DMS153 (cell line): Measurements from ENCODE around the gene CYP2E1.
A peak's percentile ranks its signal among the peaks of the same experiment; 100 is the strongest.
"Not testable (repeated sequence)": the region's sequence is repeated elsewhere in the genome, so short reads cannot be mapped to it uniquely, and the experiment has no call there.

Source experiments
- DNase-seq: peaks from one replicate; lab custom pipeline; 2025; lab: John Stamatoyannopoulos, UW

The CYP2E1 gene

DNA sequence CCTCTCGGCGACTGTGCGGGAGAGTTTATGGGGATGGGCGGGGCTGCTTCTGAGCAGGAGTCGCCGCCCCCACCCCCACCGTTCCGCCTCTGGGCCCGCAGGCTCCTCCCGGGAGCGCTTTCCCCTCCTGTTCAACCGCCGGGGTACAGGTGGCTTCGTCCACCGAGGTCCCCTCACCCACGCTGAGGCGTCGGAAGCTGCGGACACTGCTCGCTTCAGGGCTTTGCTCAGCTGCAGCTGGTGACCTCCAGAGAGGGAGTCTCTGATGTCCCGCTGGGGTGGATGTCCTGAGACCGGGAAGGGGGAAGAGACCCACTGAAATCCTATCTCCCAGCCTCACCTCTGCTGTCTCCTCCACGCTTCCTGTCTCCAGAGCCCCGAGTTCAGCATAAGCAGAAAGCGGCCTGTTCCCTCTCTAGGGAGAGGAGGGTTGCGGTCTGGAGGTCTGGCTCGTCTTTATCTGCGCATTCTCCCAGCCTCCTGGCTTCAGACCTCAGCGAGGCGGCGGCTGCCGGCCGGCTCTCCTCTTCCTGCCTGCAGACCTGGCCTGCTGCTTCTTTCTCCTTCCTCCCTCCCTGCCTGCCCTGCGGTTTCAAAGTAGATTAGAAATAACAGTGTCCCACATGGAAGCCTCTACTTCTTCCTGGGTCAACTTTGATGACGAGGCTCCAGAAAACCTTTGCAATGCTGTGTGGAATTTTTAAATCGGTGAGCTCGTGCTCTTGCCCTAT lies 1.8 kb downstream of the CYP2E1 start:
- peak; percentile 37 for DNase-seq

DNA sequence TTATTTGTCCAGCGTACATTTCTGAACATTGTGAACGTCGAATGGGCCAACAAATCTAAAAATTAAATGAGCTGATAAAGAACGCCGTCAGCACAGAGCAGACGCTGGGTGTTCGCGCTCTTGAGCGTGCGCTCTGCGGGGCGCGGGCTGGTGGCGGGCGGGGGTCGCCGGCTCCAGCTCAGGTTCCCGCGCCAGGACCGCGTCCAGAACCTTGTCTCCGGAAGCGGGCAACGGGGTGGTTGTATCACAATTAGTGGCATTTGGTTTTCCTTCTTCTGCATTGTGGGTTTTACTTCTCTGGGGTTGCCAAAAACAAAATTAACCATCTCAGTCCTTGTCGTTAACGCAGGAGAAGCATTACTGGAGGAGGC lies 2.4 kb downstream of the CYP2E1 start:
- no peak for DNase-seq

DNA sequence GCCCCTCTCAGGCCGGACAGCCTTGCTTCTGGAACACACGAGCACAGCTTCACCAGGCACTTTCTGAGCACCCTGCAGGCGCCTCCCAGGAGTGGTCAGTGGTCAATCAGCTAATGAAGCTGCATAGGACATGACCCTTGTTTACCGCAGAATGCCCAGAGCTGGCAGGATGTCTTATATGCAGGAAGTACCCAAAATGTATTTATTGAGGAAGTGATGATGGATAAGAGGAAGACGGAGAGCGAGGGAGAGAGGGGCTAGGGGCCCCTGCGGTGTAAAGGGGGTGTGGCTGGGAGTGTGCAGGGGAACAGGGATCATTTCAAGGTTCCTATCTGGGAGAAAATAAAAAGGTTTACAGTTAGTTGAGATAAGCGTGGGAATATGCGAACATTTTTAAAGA lies 3.3 kb downstream of the CYP2E1 start:
- DNase-seq = no peak

DNA sequence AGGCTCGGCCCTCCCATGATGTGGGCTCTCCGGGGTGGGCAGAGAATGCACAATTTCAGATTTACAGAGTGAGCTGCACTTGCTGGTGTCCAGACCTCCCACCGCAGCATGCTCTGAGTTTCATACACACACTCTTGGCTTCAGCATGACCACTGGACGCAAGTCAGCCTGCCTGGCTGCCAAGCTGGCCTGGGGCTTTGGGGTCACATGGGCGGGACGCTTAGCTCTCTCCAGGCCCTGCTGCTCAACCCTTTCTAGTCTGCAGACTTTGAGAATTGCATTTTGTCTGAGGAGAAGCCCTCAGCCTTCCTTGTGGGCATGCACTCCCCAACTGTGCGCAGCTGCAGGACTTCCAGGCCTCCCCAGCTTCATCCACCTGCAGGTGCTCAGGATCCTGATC lies 5.7 kb downstream of the CYP2E1 start:
- DNase-seq = no peak

DNA sequence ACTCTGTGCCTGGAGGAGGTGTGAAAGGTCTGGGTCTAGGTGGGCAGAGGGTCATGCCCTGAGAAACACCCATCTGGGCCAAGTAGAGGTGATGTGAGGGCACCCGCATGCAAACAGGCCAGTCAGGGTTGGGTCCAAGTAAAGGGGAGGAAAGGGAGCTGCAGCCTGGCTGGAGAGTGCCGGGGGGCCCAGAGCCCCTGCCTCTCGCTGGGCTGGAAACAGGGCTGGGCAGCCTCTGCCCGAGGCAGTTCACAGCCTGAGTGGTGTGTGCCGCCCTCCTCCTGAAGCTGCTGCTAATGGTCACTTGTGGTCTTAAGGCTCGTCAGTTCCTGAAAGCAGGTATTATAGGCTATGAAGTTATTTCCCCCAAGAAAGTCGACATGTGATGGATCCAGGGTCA lies 7.3 kb downstream of the CYP2E1 start:
- no peak for DNase-seq

DNA sequence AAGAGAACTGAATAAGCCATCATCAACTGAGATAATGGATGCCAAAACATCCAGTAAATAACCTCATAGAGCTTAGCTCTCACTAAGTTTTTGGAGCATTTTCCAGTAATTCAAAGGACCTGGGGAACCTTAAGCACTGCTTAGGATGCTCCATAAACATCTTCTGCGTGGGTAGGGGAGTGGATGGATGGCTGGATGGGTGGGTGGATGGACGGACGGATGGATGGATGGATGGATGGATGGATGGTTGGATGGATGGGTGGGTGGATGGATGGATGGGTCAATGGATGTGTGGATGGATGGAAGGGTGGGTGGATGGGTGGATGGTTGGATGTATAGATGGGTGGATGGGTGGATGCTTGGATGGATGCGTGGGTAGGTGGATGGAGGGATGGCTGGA lies 9.0 kb downstream of the CYP2E1 start:
- DNase-seq = no peak

DNA sequence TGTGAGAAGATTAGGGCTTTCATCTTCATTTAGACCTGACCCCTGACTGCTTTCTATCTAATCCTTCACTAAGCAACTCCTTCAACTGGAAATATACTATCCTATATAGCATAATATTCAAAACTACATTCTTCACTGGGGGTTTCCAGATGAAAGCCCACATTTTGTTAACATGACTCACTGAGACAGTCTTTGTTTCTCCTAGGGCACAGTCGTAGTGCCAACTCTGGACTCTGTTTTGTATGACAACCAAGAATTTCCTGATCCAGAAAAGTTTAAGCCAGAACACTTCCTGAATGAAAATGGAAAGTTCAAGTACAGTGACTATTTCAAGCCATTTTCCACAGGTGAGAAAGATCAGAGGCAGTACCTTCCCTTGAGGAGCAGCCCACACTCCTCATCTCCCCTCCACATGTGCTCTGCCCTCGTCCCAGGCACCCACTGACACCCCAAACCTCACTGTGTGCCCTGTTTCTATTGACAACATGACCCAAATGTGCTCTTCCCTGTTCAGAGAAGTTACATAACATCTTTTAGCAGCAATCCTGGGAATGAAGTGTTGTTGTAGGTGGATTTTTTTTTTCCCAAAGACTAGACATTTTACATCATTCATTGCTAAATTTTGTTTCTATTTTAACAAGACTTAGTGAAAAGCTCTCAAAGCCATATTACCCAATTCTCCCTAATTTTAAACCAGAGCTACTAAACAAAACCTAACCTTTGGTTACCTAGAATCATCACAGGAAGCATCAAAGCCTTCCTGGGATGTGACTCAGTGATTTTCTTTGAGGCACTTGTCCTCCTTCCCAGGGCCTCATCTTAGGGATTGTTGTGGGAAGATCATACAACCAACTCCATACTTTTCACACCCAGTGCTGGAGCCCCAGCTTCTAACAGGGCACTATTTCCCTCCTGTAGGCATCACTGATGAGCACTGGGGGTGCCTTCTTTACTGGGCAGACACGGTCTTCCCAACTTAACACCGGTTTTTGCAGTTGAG lies 10.7 kb downstream of the CYP2E1 start:
- no peak for DNase-seq

DNA sequence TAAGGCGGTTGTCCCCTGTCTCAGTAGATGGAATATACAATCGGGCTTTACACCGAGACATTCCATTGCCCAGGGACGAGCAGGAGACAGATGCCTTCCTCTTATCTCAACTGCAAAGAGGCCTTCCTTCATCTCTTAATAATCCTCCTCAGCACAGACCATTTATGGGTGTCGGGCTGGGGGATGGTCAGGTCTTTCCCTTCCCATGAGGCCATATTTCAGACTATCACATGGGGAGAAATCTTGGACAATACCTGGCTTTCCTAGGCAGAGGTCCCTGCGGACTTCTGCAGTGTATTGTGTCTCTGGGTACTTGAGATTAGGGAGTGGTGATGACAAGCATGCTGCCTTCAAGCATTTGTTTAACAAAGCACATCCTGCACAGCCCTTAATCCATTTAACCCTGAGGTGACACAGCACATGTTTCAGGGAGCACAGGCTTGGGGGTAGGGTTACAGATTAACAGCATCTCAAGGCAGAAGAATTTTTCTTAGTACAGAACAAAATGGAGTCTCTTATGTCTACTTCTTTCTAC lies 14.3 kb downstream of the CYP2E1 start:
- DNase-seq = peak; percentile 10

DNA sequence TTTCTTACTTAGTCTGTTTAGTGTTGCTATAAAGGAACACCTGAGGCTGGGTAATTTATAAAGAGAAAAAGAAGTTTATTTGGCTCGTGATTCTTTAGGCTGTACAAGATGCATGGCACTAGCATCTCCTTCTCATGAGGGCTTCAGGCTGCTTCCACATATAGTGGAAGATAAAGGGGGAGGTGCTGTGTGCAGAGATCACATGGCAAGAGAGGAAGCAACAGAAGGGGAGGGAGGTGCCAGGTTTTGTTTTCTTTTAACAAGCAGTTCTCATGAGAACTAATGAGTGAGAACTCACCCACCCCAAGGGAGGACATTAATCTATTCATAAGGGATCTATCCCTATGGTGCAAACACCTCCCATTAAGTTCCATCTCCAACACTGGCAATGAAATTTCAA lies 17.3 kb downstream of the CYP2E1 start:
- DNase-seq = no peak

DNA sequence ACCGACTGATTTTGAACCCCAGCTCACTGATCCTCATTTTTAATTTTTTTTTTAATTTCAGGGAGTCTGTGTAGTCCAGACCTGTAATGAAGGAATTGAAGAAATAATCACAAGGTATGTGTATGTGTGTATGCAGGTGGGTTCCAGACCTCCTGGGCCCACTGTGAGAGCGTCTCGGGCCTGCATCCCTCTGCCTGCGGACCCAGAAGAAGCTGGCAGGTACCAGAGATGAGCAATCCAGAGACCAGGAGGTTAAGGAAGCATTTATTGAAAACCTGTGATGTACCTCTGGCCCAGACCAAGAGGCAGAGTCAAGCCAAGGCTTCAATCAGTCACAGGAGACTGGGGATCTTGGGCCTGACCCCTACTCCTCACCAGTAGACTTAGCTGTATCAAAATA lies 27.4 kb downstream of the CYP2E1 start:
- no peak for DNase-seq

DNA sequence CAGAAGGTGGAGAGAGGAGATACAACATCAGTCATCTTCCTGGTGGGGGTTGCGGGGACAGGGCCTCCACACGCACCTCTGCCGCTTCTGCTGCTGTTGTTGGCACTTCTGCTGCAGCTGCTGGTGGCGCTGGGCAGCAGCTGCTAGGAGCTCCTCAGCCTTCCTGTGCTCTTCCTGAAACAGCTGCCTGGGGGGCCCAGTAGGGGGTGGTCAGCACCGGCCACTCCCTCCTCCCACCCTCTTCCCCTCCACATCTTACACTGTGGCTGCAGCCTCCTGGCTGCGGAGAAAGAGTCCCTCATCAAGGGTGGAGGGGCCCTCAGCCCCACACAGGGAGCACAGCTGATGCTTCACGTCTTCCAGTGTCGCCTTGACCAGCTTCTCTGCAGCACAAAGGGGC lies 28.4 kb downstream of the CYP2E1 start:
- no peak for DNase-seq

DNA sequence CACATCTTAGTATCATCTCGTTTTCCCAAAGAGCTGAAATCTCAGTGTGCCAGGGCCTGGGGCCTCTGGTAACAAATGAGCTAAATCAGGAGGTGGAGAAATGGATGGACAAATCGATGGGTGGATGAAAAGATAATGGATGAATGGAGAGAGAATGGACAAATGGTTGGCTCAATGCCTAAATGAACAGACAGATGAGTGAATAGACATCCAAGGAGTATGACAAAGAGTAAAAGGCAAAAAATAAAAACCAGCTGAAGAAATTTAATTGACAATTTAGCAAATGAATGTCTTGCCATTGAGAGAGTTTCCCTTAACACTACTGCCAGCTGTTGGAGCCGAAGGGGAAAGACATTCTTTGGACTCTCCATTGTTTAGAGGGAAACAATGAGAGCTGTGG lies 30.2 kb downstream of the CYP2E1 start:
- DNase-seq = no peak

DNA sequence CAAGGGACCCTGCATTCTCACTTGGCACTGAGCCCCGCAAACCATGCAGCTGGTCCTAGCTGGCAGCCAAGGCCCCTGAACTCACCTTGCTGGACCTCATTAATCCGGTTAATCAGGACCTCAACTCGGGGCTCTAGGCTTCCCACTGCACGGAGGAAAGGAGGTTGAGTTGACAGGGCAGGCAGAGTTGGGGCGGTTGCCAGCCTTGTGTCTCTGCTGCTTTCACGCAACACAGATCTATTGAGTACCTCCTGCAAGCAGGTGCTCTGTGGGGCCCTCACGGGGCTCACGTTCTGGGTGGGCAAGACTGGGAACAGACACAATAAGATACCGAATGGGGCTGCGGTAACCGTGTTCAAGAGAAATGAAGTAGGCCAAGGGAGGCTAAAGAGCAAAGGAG lies 32.1 kb downstream of the CYP2E1 start:
- DNase-seq = no peak

DNA sequence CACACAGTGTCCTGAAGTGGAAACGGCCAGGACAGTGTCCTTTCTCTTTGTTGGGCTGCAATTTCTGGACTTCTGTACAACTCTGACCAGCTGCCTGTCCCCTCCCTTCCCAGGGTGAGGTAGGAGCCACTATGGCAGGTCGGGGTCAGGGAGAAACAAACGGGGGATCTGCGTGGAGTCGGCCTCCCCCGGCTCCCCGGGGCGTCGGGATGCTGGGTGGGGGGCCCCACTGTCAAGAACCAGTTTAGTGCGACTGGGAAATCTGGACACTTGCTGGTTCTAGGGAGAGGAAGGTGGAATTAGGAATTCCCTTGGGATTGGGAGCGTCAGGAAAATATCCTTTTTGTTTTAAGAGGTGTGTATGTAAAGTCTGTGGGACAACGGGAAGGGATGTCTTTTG lies 37.7 kb downstream of the CYP2E1 start:
- no peak for DNase-seq

DNA sequence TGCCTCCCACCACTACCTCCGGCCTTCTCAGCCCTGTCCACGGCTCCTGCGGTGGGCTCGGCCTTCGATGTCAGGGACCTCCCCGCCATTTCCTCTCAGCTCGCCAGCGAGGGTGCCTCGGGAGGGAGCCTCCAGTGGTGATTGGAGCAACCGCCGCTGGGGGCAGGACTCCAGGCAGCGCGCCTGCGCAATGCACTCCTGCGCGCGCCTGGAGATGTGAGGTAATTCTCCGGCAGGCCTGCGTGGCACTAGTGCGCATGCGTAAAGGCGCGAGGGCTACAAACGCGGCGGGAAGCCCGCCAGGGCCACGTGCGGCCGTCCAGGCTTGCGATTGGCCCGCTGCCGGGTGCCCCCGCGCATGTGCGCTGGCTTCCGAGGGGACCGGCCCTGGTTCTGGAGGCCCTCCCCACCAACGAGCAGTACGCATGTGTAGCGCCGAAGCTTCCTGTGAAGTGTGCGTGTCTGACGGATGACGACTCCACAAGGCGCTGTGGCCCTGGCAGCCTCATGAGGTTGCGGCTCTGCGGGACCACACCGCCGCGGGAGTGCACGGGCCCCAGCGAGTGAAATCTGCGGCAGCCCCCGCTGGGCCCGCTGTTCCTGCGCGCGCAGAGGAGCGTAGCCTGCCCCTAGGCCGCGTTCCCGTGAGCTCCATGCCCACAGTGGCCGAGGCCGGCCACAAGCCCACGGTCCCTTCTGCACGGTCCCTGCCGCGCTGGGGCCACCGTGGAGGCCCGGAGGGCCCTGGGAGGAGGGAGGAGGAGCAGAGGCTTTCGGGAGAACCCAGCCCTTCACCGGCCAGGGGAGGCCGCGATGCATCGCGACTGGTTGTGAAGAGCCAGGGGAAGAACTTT lies 38.5 kb downstream of the CYP2E1 start, which contains the start of gene SYCE1:
TSS of gene SYCE1 (minus strand) at position 143 of the 854 bp plus-strand sequence. CDS start at position 89, 54 bp downstream.
- DNase-seq = no peak

DNA sequence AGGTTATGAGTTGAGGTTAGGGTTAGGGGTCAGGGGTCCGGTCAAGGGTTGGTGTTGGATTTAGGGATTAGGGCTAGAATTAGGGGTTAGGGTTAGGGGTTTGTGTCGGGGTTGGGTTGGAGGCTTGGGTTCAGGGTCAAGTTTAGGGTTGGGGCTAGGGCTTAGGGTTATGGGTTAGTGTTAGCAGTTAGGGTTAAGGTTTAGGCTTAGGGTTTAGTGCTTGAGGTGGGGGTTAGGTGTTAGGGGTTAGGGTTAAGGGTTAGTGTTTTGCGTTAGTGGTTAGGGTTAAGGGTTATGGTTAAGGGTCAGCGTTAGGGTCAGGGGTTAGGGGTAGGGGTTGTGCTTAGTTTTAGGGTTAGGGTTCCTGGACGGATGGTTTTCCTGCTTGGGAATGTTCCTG lies 40.0 kb downstream of the CYP2E1 start:
- no peak for DNase-seq

DNA sequence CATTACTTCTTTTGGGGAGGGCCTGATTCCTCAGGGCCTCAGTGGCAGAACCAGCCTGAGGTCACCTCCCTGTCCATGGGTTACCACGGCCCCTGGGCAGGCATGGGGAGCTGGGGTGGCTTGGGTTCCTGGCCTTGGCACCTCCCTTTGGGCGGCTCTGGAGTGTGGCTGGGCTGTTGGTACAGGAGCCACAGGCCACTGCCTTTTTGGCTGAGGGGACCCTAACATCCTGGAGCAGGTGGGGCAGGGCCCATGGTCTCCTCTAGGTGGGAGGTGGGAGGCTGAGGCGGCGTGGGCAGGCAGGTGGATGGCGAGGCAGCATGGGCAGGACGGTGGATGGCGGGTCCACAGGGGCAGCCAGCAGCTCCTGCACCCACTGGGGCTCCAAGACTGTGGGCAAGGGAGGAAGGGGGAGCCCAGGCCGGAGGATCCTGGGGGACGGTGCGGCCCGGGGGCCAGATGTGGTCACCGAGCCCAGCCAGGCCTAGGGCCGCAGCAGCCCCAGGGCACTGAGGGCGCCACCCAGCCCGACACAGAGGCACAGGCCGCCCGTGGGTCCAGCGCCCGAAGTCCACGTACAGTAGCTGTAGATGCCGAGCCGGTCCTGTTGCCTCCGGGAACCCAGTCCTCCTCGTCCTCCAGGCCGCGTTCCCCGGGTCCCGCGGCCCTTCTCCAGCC lies 40.6 kb downstream of the CYP2E1 start:
- DNase-seq = no peak

DNA sequence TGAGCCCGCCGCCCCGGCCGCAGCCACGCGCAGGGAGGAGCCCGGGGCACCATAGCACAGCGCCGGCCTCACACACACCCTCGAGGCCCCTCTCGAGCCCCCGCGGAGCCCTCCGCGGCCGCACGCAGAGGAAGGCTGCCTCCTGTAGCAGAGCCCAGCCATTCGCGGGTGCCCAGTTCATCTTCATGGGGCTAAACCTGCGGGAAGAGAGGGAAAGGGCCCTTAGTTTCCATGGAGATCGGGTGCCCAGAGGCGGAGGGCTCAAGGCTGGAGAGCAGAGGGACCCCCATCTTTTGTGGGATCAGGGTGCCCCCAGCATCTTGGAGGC lies 41.1 kb downstream of the CYP2E1 start:
- DNase-seq = no peak

DNA sequence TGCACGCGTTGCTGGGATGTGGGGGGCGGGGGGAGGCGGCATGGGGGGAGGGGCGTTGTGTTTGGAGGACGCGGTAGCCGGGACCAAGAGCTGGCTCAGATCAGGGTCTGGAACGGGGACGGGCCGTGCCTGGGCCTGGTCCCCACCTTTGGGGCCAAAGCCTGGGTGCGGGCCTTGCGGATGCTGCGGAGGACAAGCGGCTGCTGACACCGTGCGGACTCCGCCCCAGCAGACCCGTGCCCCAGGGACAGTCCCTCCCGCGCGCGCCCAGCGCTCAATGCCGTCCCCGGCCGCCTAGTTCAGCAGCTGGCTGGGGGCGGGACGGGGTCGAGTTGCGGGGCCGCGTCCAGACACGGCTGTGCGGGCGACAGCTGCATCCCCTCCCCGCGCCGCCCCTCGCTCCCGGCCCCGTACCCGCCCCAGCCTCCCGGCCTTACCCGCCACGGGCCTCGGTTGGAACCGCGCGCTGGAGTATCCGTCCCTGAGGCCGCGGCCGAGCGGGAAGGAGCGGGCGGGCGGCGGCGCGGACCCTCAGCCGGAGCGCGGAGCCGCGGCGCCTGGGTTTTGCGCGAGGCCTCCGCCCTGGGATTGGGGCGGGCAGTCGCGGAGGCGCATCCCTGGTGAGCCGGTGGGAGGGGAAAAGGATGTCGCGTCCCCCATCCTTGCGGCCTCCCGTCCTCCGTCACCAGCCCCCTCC lies 41.8 kb downstream of the CYP2E1 start:
- DNase-seq = not testable (repeated sequence)

DNA sequence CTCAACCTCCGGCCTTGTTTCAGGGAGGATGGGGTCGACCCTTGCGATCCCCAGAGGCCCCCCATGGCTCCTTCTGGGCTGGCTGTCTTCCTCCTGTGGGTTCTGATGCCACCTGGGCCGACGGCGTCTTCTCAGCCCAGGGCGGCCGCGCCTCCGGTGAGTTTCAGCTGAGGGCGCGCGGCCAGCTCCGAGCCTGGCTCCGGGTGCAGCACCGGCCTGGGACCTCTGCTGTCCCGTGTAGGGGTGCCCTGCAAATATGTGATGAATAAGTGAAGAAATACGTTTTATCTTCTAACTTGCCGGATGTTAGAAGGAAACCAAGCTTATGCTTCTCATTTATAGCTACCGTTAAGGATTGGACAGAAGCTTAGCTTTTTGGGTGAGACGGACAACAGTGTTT lies 42.6 kb downstream of the CYP2E1 start:
- DNase-seq = not testable (repeated sequence)

DNA sequence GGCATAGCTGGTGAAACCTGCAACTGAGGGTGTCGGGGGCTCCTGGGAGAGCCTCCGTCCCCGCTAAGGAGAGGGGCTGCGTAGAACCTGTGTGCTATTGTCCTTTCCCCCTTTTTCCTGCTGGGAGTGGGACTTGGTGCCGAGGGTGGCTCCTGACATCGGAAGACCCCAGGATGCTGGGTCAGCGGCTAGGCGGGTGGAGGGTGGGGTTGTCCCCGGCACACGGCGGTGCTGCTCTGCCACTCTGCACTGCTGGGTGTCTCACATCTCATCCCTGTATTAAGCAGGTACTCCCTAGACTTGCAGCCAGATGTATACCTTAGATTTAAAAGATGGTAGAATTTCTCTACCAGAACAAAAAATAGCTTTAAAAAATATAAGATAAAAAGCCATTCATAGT lies 44.9 kb downstream of the CYP2E1 start:
- DNase-seq = not testable (repeated sequence)
